ENCODE results near the gene NUP210. TPM values are rescaled to one million over a fixed set of nuclear protein-coding genes. Genes with fewer than 3 reads are reported as not detected.

The NUP210 gene
- total RNA-seq, 1 experiment from 2014 or later = 14.1 TPM

GRCh38 chr3:13323822-13324221 is 96.3 kb downstream of the NUP210 start:
- DNase-seq (ENCODE audit: low spot score) = no peak

DNA sequence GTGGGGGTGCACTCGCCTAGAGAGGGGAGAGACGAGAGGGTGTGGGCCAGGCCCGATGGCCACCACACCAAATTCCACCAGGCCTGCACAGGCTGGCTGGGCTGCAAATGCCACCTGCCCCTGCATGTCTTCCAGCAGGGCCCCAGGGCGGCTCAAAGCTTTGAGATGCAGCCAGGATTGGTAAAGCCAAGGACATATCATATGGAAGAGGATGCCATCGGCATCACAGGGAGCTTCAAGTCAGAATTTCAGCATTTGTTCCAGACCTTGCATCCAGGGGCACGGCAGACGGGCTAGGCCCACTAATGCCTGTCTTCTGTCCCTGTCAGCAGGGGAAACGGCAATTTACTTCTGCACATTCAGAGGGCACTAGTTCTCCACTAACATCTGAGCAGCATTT is 97.8 kb downstream of the NUP210 start:
- no peak for DNase-seq (ENCODE audit: low spot score)

DNA sequence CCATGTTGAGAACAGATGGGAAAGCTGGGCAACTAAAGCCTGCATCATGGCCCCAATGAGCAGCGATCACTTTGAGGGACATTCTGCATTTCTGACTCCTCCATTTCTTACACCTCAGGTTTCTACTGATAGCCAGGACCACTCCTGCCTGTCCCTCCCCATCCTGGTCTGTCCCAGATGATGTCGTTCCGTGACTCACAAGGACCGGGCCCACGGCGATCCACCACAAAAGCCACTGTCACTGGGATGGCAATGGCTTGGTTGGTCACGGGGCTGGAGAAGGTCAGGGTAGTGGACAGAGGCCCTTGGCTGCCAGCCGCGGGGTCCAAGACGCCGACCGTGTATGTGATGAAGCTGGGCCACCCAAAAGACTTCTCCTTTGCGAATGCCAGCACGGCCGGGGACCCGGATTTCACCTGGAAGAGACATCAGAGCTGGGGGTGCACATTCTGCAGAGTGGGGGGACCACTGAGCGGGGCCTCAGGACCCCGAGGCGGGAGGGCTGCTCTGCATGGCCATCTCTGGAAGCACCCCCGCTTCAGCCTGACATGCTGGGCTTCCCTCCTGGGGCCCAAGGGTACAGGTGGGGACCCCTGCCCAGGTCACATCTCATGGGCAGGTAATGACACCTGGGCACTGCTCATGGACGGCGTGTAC is 100.4 kb downstream of the NUP210 start:
- DNase-seq (ENCODE audit: low spot score) = no peak

- DNase-seq (ENCODE audit: low spot score) = no peak
Measured at GRCh38 chr3:13318626-13319470, 101.3 kb downstream of the NUP210 start.

- no peak for DNase-seq (ENCODE audit: low spot score)
Measured at GRCh38 chr3:13317596-13318320, 102.4 kb downstream of the NUP210 start.

GRCh38 chr3:13316603-13317002 is 103.5 kb downstream of the NUP210 start:
- DNase-seq (ENCODE audit: low spot score) = no peak

GRCh38 chr3:13314877-13315276 is 105.2 kb downstream of the NUP210 start:
- no peak for DNase-seq (ENCODE audit: low spot score)

DNA sequence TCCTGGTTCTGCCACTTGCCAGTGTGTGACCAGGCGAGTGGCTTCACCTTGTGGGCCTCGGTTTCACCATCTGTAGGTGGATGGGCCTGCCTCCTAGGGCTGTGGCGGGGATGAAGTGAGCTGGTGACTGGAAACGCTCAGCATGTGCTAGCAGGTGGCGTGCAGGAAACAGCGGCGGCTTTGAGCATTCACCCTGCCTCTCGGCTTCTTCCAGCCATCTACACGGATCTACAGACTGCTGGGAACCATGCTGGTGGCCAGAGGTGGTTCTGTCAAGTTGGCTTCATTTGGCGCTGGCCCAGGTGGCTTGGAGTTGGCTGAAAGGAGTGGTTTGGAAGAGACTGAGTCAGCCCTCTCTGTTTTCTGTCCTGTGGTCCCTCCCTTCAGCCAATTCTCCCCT is 106.3 kb downstream of the NUP210 start:
- no peak for DNase-seq (ENCODE audit: low spot score)

DNA sequence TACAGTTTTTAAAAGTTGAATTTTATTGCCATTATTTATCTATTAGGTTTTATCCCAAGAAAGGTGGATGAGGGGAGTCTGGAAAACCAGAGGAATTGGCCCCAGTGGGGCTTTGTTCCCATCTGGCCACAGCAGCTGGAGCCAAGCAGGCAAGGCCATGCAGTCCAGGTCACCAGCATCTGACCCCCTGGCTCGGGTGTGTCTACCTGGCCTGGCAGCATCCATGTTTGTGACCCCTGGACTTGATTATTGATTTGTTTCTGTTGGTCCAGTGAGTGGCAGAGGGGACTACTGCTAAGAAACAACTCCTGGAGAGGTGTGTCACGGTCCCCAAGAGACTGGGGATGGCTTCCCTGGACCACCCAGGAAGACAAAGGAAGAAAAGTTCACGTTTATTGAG is 111.1 kb downstream of the NUP210 start:
- no peak for DNase-seq (ENCODE audit: low spot score)

DNA sequence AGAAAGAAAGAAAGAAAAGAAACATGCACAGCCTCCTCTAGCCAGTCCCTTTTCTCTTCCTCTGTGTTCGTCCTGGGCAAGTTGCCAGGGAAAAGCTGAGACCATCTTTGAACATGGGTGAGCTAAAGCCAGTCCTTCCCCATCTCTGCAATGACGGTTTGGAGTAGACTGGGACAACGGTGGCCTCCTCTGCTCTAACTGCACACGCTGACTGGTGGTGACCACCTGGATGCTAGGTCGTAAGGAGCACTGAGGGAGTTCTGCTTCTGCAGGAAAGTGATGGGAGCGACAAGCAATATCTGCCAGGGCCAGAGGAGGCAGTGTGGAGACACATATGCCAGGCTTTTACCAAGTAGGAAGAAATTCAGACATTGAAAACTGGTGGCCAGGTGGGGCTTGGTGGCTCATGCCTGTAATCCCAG is 111.7 kb downstream of the NUP210 start:
- DNase-seq (ENCODE audit: low spot score) = no peak

- no peak for DNase-seq (ENCODE audit: low spot score)
Measured at GRCh38 chr3:13307041-13307440, 113.1 kb downstream of the NUP210 start.

DNA sequence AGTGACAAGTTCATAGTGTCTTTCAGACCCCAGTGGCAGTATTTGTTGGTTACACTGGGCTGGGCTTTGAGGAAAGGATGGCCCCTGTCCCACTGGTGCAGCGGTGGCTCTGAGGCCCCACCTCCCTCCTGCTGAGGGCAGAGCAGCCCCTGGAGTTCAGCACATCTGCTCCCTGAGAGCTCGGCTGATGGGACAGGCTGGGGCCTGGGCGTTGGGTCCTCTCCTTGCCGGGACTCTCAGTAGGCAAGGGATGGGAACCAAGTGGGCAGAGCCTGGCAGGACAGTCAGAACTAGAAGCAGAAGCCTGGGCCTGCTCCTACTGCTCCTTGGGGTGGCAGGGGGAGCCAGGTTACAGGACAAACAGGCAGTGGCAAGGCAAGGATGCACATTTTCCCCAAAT is 114.5 kb downstream of the NUP210 start:
- DNase-seq (ENCODE audit: low spot score) = no peak

DNA sequence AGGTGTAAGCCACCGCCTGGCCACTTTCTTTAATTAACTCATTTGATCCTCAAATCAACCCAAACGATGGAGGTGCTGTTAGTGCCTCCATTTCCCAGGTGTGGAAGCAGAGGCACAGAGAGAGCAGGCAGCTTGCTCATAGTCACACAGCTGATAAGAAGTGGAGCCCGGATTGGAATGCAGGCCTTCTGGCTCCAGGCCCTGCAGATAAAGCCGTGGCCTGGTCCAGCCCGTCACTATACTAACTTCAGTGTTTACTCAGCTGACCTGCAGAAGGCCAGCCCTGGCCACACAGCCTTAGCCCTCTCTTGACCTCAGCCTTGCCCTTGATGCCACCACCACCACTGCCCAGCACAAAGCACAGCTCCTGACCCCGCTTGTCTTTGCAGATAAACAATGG is 116.7 kb downstream of the NUP210 start:
- no peak for DNase-seq (ENCODE audit: low spot score)

DNA sequence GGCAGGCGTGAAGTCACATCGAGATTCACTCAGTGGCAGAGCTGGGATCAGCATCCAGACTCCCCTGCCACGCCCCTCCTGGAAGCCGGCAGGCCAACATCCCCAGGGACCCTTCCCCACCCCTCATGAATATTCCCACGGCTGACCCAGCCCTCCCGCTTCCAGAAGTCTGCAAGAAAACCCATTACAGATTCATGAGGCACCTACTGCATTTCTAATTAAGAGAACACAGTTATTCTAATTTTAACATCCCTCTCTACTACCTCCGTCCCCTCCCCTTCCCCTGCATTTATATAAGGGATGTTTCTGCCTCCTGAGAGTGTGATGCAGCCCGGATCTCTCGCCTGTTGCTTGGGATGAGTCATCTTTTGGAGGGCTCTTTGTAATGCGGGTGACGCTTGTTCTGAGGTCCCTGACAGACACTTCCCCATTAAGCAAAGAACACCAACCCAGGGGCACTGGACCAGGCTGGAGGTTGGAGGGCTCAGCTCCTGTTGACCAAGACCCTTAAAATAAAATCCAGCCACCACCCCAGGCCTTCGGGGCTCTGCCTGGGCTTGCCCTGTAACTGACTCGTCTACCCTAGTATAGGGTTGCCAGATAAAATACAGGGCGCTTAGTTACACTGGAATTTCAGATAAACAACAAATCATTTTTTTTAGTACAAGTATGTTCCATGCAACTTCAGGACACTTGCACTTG is 118.7 kb downstream of the NUP210 start:
- DNase-seq (ENCODE audit: low spot score) = peak; percentile 90

GRCh38 chr3:13300546-13301285 is 119.4 kb downstream of the NUP210 start:
- peak; percentile 45 for DNase-seq (ENCODE audit: low spot score)

GRCh38 chr3:13299531-13300155 is 120.5 kb downstream of the NUP210 start:
- no peak for DNase-seq (ENCODE audit: low spot score)

DNA sequence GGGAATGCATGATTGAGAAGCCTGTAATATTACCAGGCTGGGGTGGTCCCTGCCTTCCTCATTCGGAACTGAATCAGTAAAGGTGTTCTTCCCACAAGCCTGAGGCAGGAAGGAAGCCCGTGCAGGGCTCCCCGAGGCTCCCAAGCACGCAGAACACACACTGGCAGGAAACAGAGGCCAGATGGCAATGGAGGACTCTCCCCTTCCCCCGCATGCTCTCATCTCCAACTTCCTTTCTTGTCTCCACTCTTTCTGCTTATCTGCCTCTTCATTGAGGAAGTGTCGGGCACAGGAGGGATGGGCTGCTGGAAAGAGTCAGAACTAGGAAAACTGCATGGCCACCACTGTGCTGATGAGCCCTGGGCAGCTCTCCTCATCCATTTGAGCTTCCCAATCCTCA is 123.5 kb downstream of the NUP210 start:
- DNase-seq (ENCODE audit: low spot score) = no peak

GRCh38 chr3:13294442-13295351 is 125.4 kb downstream of the NUP210 start:
- no peak for DNase-seq (ENCODE audit: low spot score)

DNA sequence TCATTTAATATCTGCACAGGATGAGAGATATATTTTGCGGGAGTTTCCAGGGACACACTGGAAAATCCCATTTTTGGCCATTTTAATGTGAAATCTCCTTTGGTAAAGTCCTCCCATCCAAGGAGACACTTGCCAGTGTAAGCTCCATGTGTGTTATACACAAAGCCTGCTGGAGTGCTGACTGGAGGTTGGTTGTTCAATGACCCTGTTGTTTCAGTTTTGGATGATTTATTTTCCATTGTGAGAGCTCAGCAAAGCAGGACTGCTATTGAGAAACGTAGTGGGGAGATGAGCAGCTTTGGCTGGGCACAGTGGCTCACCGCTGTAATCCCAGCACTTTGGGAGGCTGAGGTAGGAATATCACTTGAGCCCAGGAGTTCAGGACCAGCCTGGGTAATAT is 127.7 kb downstream of the NUP210 start:
- DNase-seq (ENCODE audit: low spot score) = no peak

DNA sequence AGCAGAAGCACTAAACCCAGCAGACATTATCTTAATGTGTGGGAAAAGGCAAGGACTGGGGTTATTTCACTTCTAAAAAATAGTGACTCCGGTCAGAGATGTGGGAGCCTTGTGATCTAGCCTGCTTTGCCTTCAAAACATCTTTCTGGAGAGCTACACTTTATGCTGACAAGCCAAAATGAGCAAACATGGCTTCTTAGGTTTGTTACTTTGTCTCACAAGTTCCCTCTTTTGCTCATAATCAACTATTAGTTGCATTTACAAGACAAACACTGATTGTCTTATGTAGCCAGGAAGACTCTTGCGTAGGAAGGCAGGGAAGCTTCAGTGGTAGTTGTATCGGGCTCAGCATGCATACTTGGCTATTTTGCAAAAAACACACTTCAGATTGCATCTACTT is 129.2 kb downstream of the NUP210 start:
- no peak for DNase-seq (ENCODE audit: low spot score)
